GM18870 (cell line): ENCODE data around the gene GSN.

ENCODE experiments used
- ATAC-seq: cut with Tn5 transposase; IDR thresholded peaks from one replicate; pipeline ENCODE4 v1.9.1; 2021; ENCODE audit warnings: moderate library complexity; ENCODE audit not compliant: unreplicated experiment

Gene GSN

DNA sequence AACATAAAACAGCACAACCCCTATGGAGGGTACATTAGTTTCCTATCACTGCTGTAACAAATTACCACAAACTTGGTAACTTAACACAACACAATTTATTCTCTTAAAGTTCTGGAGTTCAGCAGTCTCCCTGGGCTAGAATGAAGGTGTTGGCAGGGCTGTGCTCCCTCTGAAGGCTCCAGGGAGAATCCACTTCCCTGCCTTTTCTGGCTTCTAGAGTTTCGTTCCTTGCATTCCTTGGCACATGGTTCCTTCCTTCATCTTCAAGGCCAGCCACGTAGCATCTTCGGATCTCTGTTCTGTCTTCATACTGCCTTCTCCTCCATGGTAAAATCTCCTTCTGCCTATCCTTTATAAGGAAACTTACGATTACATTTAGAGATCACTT, 25.0 kb upstream of the GSN start:
- ATAC-seq, result no peak

- no peak for ATAC-seq
Observed at GRCh38 chr9:121246821-121247561, 21.0 kb upstream of the GSN start.

DNA sequence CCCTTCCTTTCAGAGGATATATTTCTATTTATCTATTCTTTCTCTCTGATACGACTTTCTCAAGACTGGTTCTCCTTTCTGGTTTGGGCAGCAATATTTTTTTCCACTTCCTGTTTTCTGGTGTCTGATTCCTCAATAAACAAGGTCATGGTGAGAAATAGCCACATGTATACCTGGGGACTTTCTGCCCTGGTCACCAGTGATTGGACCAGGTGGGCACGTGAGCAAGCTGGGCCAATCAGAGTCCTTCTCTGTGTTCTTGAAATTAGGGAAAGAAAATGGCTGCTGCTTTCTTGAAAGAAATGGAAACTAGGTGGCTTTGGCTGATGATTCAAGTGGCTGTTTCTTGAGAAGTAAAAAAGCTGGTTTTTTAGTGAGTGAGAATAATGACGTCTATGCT, 18.4 kb upstream of the GSN start:
- no peak for ATAC-seq

- ATAC-seq, result no peak
Observed at GRCh38 chr9:121252104-121252851, 15.7 kb upstream of the GSN start.

DNA sequence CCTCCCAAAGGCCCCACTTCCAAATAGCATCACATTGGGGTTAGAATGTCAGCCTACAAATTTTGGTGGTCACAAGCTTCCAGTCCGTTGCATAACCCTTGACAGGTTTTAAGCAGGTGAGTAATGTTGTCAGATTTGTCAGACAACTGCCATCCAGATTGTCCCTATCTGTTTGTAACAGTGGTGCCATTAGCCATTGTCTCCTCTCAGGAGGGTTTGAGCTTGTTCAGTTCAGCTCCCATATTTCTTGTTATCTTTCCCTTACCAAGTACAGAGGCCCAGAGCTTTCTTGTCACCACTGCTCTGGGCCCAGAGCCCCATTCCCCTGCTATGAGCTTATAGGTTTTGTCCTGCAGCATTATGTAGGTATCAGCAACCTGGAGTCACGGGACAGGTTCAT, 14.8 kb upstream of the GSN start:
- ATAC-seq, result no peak

GRCh38 chr9:121253821-121254501, 14.0 kb upstream of the GSN start:
- ATAC-seq, result no peak

DNA sequence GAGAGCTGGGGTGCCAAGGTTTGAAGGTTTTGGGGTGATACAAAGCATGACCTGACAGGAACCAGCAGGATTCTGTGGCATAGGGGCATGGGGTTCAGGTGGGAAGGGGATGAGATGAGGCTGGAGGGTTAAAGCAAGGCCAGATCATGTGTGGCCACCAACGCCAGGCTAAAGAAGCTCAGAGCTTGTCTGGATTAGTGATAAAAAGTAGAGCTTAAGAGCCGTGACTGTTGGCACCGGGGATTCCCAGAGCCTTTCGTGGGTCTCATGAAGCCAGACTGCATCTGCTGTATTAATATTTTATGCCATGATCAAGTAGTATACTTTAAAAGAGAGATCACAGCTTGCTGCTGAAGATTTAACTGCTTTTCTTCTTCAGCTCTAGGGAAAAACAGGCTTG, 8.5 kb upstream of the GSN start:
- ATAC-seq, result no peak

- no peak for ATAC-seq
Observed at GRCh38 chr9:121259935-121260334, 8.0 kb upstream of the GSN start.

- no peak for ATAC-seq
Observed at GRCh38 chr9:121260457-121261106, 7.4 kb upstream of the GSN start.

DNA sequence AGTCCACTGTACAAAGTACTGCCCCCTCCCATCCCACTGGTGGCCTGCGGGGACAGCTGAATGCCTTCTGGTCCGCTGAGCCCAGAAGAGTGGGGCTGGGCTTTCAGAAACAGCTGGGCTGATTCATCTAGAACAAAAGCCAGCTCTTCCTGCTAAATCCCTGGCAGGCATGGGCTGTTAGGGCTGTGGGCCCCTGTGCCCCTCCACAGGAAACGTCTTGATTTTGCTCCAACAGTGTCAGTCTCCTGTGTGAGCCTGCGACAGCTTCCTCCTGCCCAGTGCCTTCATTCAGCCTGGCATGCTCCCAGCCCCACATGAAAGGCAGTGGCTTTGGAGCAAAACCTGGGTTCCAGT, 6.9 kb upstream of the GSN start:
- no peak for ATAC-seq

DNA sequence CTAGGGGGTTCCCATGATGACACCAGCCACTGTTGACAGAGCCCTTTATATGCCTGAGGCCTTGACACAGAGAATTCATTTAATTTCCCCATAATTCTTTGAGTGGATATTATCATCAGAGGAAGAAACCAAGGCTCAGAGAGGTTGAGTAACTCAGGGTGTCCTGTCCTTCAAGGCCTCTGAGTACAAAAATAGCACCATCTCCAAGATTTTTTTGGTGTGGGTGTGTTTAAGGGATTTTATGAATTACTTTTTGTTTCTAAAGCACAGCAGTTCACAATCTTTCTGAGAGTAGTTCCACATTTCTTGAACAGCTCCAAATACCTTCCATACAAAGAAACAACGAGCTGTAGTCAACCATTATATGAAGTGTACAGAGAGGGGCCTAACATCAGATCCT, 6.2 kb upstream of the GSN start:
- no peak for ATAC-seq

DNA sequence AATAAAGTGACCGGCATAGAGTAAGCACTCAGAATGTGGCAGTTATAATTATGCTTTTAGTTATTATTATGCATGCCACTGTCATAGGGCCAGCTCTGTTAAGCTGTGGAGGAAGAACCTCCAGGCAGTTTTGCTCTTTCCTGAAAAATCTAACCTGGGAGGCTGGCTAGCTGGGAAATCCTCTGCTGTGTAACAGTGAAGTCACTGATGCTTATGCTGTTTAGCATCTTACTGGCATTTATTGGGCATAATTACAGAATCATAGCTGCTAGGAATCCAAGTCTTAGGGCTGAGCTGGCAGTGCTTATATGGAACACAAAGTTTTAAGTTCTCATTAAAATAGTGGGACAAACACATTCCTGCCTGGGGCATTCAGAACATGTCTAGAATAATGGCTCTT, 5.5 kb upstream of the GSN start:
- ATAC-seq, result no peak

DNA sequence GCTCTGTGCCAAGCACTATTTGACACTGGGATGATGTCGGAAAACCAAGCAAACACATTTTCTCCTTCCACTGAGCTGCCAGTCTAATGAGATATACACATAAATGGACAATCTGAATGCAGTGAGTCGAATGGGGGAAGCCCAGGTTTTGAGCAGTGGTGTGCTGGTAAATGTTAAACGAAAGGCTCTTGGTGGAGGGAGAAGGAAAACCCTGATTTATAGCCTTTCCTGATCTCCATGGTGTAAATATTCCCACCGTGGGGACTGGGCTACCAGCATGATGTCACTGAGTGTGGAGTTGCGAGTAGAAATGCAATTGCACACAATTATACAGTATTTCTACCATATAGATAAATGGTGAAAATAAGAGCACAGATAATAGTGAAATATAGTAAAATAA, 5.0 kb upstream of the GSN start:
- no peak for ATAC-seq

DNA sequence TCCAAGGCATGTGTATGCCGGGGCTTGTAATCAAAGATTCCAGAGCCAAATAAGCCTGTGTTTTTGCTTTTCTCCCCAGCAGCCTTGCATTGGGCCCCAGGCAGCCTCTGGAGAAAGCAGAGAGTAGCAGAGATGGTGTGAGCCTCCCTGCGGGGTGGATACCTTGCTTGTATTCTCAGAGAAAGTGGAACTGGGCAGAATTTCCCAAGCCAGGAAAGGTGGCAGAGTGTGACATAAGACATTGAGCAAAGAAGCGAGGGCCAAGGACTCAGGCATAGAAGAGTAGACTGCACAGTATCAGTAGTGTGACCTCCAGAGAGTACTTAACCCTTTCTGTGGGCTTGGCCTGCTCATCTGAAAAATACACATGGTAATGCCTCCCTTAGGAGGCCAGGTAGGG, 1.6 kb upstream of the GSN start:
- ATAC-seq, result no peak

- no peak for ATAC-seq
Observed at GRCh38 chr9:121266906-121267650, 884 bp upstream of the GSN start.

- ATAC-seq, result no peak
Observed at GRCh38 chr9:121268598-121268850, 562 bp downstream of the GSN start.

- no peak for ATAC-seq
Observed at GRCh38 chr9:121268851-121269641, 1.1 kb downstream of the GSN start.

DNA sequence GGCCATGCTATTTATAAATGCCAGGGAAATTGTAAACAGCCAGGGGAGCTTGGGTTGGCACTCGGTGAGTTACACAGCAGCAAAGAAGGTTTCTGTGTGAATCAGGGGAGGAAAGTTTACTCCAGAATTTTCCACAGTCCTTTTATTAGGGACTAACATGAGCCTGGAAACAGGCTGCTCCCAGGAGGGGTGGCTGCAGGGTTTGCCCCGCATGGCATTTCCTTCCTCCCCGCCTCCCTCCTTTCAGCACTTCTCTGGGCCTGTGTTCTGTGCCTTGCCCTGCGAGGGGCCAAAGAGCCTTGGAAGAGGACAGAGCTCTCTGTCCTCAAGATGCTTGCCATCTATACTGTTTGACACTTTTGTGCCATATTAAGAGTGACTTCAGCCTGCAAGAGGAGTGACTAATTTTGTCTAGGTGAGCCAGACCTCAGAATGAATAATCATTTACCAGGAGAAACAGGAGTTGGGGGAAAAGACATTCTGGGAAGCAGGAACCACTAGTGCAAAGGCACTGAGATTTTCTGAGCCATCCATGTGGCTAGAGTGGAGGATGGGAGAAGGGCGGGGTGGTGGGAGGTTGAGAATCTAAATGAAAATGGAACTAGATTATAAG, 1.8 kb downstream of the GSN start:
- ATAC-seq, result no peak

- ATAC-seq, result no peak
Observed at GRCh38 chr9:121271368-121272341, 3.7 kb downstream of the GSN start.
